Esophagus muscularis mucosa (tissue), 3 donors: Measurements from ENCODE around the gene CSNK2A1.

Experiments used
- POLR2A ChIP-seq: fragments of 450-650 bp; IDR thresholded peaks from one replicate; pipeline ENCODE4 v1.6.1; 2017; ENCODE audit warnings: antibody characterized with exemption, moderate library complexity, mild to moderate bottlenecking, low read depth
- POLR2AphosphoS5 ChIP-seq, 2 donors: sonication (generic); formaldehyde crosslinking; IDR thresholded peaks; one replicate each; pipeline ENCODE4 v1.6.1; 2017; ENCODE audit warnings: antibody characterized with exemption in 2 of 2
- TF ChIP-seq, protein P1 (sequence below), 3 experiments: fragments of 200-600 bp in 2 of 3; fragments of 450-650 bp in 1 of 3; sonication (generic) in 2 of 3; IDR thresholded peaks; one replicate each; pipeline ENCODE4 v1.5.1; 2017 to 2019; ENCODE audit warnings: antibody characterized with exemption in 3 of 3, mild to moderate bottlenecking in 2 of 3, moderate library complexity in 1 of 3

DNA sequence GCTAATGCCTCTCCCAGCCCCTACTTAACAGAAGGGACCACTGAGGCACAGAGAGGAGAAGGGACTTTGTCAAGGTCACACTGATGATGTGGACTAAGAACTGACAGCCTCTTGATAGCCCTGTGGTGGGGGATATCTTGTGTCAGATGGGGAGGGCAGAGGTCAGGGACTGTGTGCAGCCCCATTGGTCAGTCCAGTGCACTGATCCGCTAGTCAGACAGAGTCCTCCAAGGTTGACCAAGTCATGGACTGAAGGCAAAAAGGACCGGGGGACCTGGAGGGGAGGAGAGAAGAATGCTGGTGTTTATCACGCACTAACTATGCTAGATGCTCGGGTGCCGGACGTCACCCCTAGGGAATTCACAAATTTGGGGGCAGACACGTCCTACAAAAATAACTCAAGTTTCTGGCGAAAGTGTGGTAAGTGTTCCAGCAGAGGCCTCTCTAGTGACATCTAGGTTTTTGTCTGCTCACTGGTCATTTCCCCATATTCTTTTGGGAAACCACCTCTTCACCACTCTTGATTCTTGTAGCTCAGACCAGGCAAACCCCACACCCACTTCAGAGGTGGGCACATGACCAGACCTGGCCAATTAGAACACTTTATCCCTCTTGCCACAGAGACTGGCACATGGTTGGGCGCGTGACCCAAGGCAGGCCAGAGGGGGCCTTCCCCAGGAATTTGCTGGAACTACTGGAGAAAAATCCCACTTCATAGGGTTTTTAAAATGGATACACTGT, 45.5 kb upstream of the CSNK2A1 start:
- TF ChIP-seq, protein P1, sequence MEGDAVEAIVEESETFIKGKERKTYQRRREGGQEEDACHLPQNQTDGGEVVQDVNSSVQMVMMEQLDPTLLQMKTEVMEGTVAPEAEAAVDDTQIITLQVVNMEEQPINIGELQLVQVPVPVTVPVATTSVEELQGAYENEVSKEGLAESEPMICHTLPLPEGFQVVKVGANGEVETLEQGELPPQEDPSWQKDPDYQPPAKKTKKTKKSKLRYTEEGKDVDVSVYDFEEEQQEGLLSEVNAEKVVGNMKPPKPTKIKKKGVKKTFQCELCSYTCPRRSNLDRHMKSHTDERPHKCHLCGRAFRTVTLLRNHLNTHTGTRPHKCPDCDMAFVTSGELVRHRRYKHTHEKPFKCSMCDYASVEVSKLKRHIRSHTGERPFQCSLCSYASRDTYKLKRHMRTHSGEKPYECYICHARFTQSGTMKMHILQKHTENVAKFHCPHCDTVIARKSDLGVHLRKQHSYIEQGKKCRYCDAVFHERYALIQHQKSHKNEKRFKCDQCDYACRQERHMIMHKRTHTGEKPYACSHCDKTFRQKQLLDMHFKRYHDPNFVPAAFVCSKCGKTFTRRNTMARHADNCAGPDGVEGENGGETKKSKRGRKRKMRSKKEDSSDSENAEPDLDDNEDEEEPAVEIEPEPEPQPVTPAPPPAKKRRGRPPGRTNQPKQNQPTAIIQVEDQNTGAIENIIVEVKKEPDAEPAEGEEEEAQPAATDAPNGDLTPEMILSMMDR (IDR thresholded peaks at IDR 0.05) = no peak
- TF ChIP-seq POLR2A = no peak
- no peak for TF ChIP-seq POLR2AphosphoS5 (IDR thresholded peaks at IDR 0.05)
